NCI-H526 treated with DMSO at 0.1 percent for 48 hours (cell line): ENCODE measurements around the gene PSD4.

Source experiments
- DNase-seq: peaks from one replicate; lab custom pipeline; 2025; lab: John Stamatoyannopoulos, UW

PSD4 gene

GRCh38 chr2:113173542-113174375, at the start of gene PSD4:
PSD4 (plus strand) TSS chr2:113173971; CDS start chr2:113182457, 8,486 bp downstream.
- DNase-seq = no peak

- DNase-seq = no peak
Observed at GRCh38 chr2:113124181-113124961, 49.4 kb upstream of the PSD4 start.

- no peak for DNase-seq
Observed at GRCh38 chr2:113124984-113125855, 48.6 kb upstream of the PSD4 start.

- no peak for DNase-seq
Observed at GRCh38 chr2:113126845-113127645, 46.7 kb upstream of the PSD4 start, which contains the start of gene IL1RN. IL1RN (plus strand) TSS chr2:113127598; CDS start chr2:113127625, 27 bp downstream.

- DNase-seq = no peak
Observed at GRCh38 chr2:113127646-113128570, 45.9 kb upstream of the PSD4 start.

GRCh38 chr2:113129519-113130078, 44.2 kb upstream of the PSD4 start:
- DNase-seq = no peak

GRCh38 chr2:113131352-113132185, 42.2 kb upstream of the PSD4 start:
- no peak for DNase-seq

GRCh38 chr2:113132414-113133021, 41.3 kb upstream of the PSD4 start:
- no peak for DNase-seq

- no peak for DNase-seq
Observed at GRCh38 chr2:113133704-113134598, 39.8 kb upstream of the PSD4 start.

GRCh38 chr2:113134717-113135116, 39.1 kb upstream of the PSD4 start:
- no peak for DNase-seq

- no peak for DNase-seq
Observed at GRCh38 chr2:113135317-113135716, 38.5 kb upstream of the PSD4 start.

- DNase-seq = no peak
Observed at GRCh38 chr2:113136828-113137775, 36.7 kb upstream of the PSD4 start.

- no peak for DNase-seq
Observed at GRCh38 chr2:113137827-113138226, 35.9 kb upstream of the PSD4 start.

- peak; percentile 33 for DNase-seq
Observed at GRCh38 chr2:113138428-113139322, 35.1 kb upstream of the PSD4 start.

GRCh38 chr2:113141451-113141850, 32.3 kb upstream of the PSD4 start:
- DNase-seq = no peak
